Trophoblast cell (in vitro differentiated cells and primary cell): ENCODE results near the gene PRKCE.

Experiments
- DNase-seq, 2 donors: peaks; one replicate each; pipeline ENCODE4 v3.0.0-alpha.2; 2016
- H2AFZ ChIP-seq: 2 replicates; pipeline ENCODE4 v1.6.1; 2013; ENCODE audit warnings: low read length, moderate library complexity, mild to moderate bottlenecking; ENCODE audit not compliant: insufficient read depth, poor library complexity
- H2AK5ac ChIP-seq: 2 replicates; pipeline ENCODE4 v1.6.1; 2013; ENCODE audit warnings: mild to moderate bottlenecking, low read length
- H2BK120ac ChIP-seq: 2 replicates; pipeline ENCODE4 v1.6.1; 2013; ENCODE audit warnings: low read length, mild to moderate bottlenecking, moderate library complexity; ENCODE audit not compliant: insufficient read depth, poor library complexity
- H2BK12ac ChIP-seq: 2 replicates; pipeline ENCODE4 v1.6.1; 2013; ENCODE audit warnings: mild to moderate bottlenecking, low read length, moderate library complexity
- H2BK5ac ChIP-seq: 2 replicates; pipeline ENCODE4 v1.6.1; 2013; ENCODE audit warnings: low read length, low read depth, moderate library complexity, mild to moderate bottlenecking; ENCODE audit not compliant: poor library complexity
- H3K14ac ChIP-seq: 2 replicates; pipeline ENCODE4 v1.6.1; 2013; ENCODE audit warnings: mild to moderate bottlenecking, low read length
- H3K18ac ChIP-seq: 2 replicates; pipeline ENCODE4 v1.6.1; 2013; ENCODE audit warnings: mild to moderate bottlenecking, low read length
- H3K23ac ChIP-seq: 2 replicates; pipeline ENCODE4 v1.6.1; 2013; ENCODE audit warnings: low read length
- H3K27ac ChIP-seq: 2 replicates; pipeline ENCODE4 v1.5.1; 2013; ENCODE audit warnings: low read depth, mild to moderate bottlenecking, inconsistent platforms, low read length, moderate library complexity
- H3K27me3 ChIP-seq: 2 replicates; pipeline ENCODE4 v1.6.1; 2013; ENCODE audit warnings: inconsistent platforms, mild to moderate bottlenecking, low read length, moderate library complexity; ENCODE audit not compliant: insufficient read depth
- H3K36me3 ChIP-seq, 2 experiments: 1 replicate in 1 of 2; 2 replicates in 1 of 2; pipeline ENCODE4 v1.6.1; 2013; ENCODE audit warnings: low read length in 2 of 2, mild to moderate bottlenecking in 2 of 2, moderate library complexity in 1 of 2; ENCODE audit not compliant: insufficient read depth in 2 of 2, control insufficient read depth in 1 of 2
- H3K4ac ChIP-seq: 2 replicates; pipeline ENCODE4 v1.6.1; 2013; ENCODE audit warnings: low read depth, mild to moderate bottlenecking, low read length, moderate library complexity
- H3K4me1 ChIP-seq, 2 experiments: 1 replicate in 1 of 2; 2 replicates in 1 of 2; pipeline ENCODE4 v1.6.1; 2013; ENCODE audit warnings: low read length in 2 of 2, mild to moderate bottlenecking in 2 of 2, moderate library complexity in 1 of 2; ENCODE audit not compliant: insufficient read depth in 2 of 2, control insufficient read depth in 1 of 2
- H3K4me2 ChIP-seq: 2 replicates; pipeline ENCODE4 v1.6.1; 2013; ENCODE audit warnings: inconsistent platforms, mild to moderate bottlenecking, low read length, moderate library complexity
- H3K4me3 ChIP-seq: 2 replicates; pipeline ENCODE4 v1.5.1; 2013; ENCODE audit warnings: mild to moderate bottlenecking, low read depth, low read length, inconsistent platforms
- H3K79me1 ChIP-seq: one replicate; pipeline ENCODE4 v1.6.1; 2013; ENCODE audit warnings: low read length
- H3K79me2 ChIP-seq: 2 replicates; pipeline ENCODE4 v1.6.1; 2013; ENCODE audit warnings: low read length, mild to moderate bottlenecking; ENCODE audit not compliant: control insufficient read depth, insufficient read depth, poor library complexity
- H3K9ac ChIP-seq: 2 replicates; pipeline ENCODE4 v1.6.1; 2013; ENCODE audit warnings: mild to moderate bottlenecking, low read length
- H3K9me3 ChIP-seq: 2 replicates; pipeline ENCODE4 v1.6.1; 2013; ENCODE audit warnings: low read depth, mild to moderate bottlenecking, control low read depth, inconsistent platforms, low read length; ENCODE audit not compliant: insufficient read depth
- H4K12ac ChIP-seq: 2 replicates; pipeline ENCODE4 v1.6.1; 2013; ENCODE audit warnings: low read depth, mild to moderate bottlenecking, low read length, moderate library complexity
- H4K8ac ChIP-seq: 2 replicates; pipeline ENCODE4 v1.6.1; 2013; ENCODE audit warnings: low read depth, mild to moderate bottlenecking, low read length, moderate library complexity
- H4K91ac ChIP-seq: one replicate; pipeline ENCODE4 v1.6.1; 2013; ENCODE audit warnings: low read depth, mild to moderate bottlenecking, low read length, moderate library complexity
- WGBS: extraction: QIAGEN DNeasy Blood & Tissue Kit; methylation state at CpG from one replicate; pipeline ENCODE4 v1.1.7; 2013; ENCODE audit warnings: missing lambda C conversion rate; ENCODE audit not compliant: insufficient read length, insufficient coverage; ENCODE audit errors: extremely low coverage; 5-methylcytosine and 5-hydroxymethylcytosine counted together

Gene PRKCE

DNA sequence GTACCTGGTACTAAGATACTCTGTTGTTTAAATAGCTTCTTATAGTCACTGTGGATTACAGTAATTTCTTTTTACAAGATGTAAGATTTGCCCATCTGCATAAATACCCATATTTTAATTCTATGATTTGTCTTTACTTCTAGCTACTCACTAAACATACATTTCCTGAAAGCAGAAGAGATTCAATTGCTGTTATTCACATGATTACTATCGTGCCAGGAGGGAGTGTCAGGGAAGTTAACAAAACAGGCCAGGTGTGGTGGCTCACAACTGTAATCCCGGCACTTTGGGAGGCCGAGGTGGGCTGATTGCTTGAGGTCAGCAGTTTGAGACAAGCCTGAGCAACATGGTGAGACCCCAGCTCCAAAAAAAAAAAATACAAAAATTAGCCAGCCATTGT is 33.8 kb downstream of the PRKCE start:
- Histone ChIP-seq H2AFZ (no peak overlapping the region), H3K4ac (no peak overlapping the region), H3K36me3 (no peaks in the 10 kb centered on the region), H4K12ac (no peak overlapping the region), H3K9ac (no peak overlapping the region), H3K9me3 (no peaks in the 10 kb centered on the region), H3K79me2 (no peaks in the 10 kb centered on the region), H3K4me1 (peaks cover 0 to 4% of the 10 kb centered on the region in 2 experiments), H2BK5ac (no peak overlapping the region), H2BK120ac (no peak overlapping the region), H2AK5ac (no peak overlapping the region), H3K4me3 (no peak overlapping the region), H2BK12ac (no peak overlapping the region), H3K79me1 (no peaks in the 10 kb centered on the region), H3K23ac (no peak overlapping the region), H3K18ac (no peak overlapping the region), H4K91ac (no peak overlapping the region), H4K8ac (no peak overlapping the region), H3K27me3 (no peaks in the 10 kb centered on the region), H3K27ac (no peak overlapping the region), H3K14ac (no peak overlapping the region), H3K4me2 (no peak overlapping the region)
- no peak for DNase-seq
- no CpG with 5 or more reads among the region's 3 CpGs for whole genome bisulfite sequencing

DNA sequence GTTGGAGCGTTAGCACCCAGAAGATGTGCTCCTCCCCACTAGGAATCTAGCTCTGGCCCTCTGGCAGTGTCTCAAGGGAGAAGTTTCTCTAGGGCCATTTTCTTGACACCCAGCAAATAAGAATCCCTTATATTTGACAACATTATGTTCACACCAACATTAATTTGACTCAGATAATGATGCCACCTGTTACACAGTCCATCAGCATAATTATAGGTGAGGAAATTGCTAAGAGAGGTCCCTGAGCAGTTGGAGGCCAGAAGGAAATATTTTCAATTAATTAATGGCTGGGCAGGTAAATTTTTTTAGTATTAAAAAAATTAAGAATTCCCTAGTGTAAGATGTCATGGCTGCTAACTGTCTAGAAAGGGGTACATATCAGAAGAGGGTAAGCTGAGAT is 36.5 kb downstream of the PRKCE start:
- no peak overlapping the region for H2AFZ ChIP-seq
- no peak overlapping the region for H4K12ac ChIP-seq
- WGBS, result no CpG with 5 or more reads among the region's 1 CpG
- H3K27ac ChIP-seq, result no peak overlapping the region
- no peaks in the 10 kb centered on the region for H3K79me2 ChIP-seq
- no peak overlapping the region for H3K9ac ChIP-seq
- DNase-seq, result no peak
- H2BK5ac ChIP-seq, result no peak overlapping the region
- H3K4me3 ChIP-seq, result no peak overlapping the region
- H2BK120ac ChIP-seq, result no peak overlapping the region
- no peak overlapping the region for H2AK5ac ChIP-seq
- H3K4me1 ChIP-seq, result no peaks in the 10 kb centered on the region
- H3K79me1 ChIP-seq, result no peaks in the 10 kb centered on the region
- H3K36me3 ChIP-seq, result no peaks in the 10 kb centered on the region
- no peak overlapping the region for H4K8ac ChIP-seq
- no peaks in the 10 kb centered on the region for H3K9me3 ChIP-seq
- H3K14ac ChIP-seq, result no peak overlapping the region
- no peaks in the 10 kb centered on the region for H3K27me3 ChIP-seq
- H2BK12ac ChIP-seq, result no peak overlapping the region
- no peak overlapping the region for H3K23ac ChIP-seq
- H3K4ac ChIP-seq, result no peak overlapping the region
- no peak overlapping the region for H4K91ac ChIP-seq
- no peak overlapping the region for H3K18ac ChIP-seq
- no peak overlapping the region for H3K4me2 ChIP-seq

DNA sequence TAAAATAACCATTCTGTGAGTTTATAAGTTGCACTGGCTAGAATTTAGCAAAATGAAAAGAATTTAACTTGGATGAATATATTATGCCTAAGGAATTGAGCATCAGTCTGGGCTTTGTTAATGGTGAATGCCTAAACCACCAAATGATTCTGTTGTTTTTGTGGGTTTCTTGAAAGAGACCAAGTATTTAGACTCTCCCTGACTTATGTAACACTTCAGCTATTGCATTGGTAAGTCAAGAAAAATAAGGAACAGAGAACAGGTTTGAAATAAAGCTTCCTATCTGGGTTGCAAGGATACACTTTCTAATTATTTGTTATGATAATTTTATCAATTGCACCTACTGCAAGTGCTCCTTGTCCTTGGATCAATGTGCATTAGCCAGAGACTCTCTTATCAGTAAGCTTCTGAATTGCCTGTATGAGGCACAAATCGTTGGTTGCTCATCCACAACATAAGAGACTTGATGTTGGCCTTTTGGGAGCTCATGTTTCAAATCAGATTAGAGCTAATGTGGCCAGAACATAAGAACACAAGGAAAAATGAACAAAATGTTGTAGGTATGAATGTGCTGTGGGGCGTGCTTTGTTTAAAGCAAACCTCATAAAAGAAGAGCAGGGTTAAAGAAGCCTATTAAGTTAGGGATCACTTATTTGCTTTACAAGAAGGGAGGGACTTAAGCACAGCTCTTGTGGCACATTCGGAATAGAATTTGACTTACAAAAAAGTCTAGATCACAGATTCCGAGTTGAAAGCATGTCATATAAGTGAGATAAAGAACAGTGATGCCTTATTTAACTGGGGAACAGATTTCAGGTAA is 37.2 kb downstream of the PRKCE start:
- H4K91ac ChIP-seq, result no peak overlapping the region
- H3K9ac ChIP-seq, result no peak overlapping the region
- no peaks in the 10 kb centered on the region for H3K79me2 ChIP-seq
- H2AFZ ChIP-seq, result no peak overlapping the region
- no peak overlapping the region for H3K14ac ChIP-seq
- no peak overlapping the region for H2BK5ac ChIP-seq
- no peaks in the 10 kb centered on the region for H3K27me3 ChIP-seq
- no peak overlapping the region for H3K4me2 ChIP-seq
- H3K27ac ChIP-seq, result no peak overlapping the region
- no peak overlapping the region for H2BK12ac ChIP-seq
- no peak overlapping the region for H3K23ac ChIP-seq
- H2BK120ac ChIP-seq, result no peak overlapping the region
- no peaks in the 10 kb centered on the region for H3K4me1 ChIP-seq
- no peak overlapping the region for H4K12ac ChIP-seq
- no peak for DNase-seq
- H3K36me3 ChIP-seq, result no peaks in the 10 kb centered on the region
- H3K4ac ChIP-seq, result no peak overlapping the region
- no peak overlapping the region for H3K4me3 ChIP-seq
- H4K8ac ChIP-seq, result no peak overlapping the region
- no peaks in the 10 kb centered on the region for H3K79me1 ChIP-seq
- no peaks in the 10 kb centered on the region for H3K9me3 ChIP-seq
- H3K18ac ChIP-seq, result no peak overlapping the region
- H2AK5ac ChIP-seq, result no peak overlapping the region
- whole genome bisulfite sequencing, result no CpG with 5 or more reads among the region's 4 CpGs

DNA sequence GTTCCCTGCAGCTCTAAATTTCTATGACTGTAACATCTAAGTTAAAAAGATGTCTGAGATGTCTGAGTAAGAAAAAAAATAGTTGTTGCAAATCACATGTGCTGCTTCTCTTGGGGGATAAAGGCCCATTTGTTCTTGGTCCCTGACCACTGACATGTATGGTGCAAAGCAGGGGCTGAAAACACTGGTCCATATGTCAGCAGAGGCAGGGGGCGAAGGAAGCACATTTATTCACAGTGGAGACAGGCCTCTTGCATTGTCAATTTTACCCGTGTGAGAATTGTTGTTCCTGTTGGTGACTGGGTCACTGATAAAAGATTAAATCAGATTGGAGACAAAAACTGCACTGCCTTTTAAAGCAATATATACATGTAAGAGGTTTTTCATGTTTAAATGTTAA is 38.8 kb downstream of the PRKCE start:
- no peak for DNase-seq
- H4K91ac ChIP-seq, result no peak overlapping the region
- H3K18ac ChIP-seq, result no peak overlapping the region
- no peak overlapping the region for H4K12ac ChIP-seq
- WGBS, result no CpG with 5 or more reads among the region's 2 CpGs
- H3K4me1 ChIP-seq, result no peaks in the 10 kb centered on the region
- H3K27ac ChIP-seq, result no peak overlapping the region
- no peak overlapping the region for H3K9ac ChIP-seq
- H3K9me3 ChIP-seq, result no peaks in the 10 kb centered on the region
- H4K8ac ChIP-seq, result no peak overlapping the region
- no peak overlapping the region for H3K4ac ChIP-seq
- H2BK5ac ChIP-seq, result no peak overlapping the region
- H3K79me2 ChIP-seq, result no peaks in the 10 kb centered on the region
- no peak overlapping the region for H3K14ac ChIP-seq
- H2BK12ac ChIP-seq, result no peak overlapping the region
- H3K27me3 ChIP-seq, result no peaks in the 10 kb centered on the region
- no peak overlapping the region for H2BK120ac ChIP-seq
- no peak overlapping the region for H2AFZ ChIP-seq
- no peak overlapping the region for H2AK5ac ChIP-seq
- H3K4me2 ChIP-seq, result no peak overlapping the region
- no peak overlapping the region for H3K4me3 ChIP-seq
- no peaks in the 10 kb centered on the region for H3K36me3 ChIP-seq
- no peak overlapping the region for H3K23ac ChIP-seq
- no peaks in the 10 kb centered on the region for H3K79me1 ChIP-seq
